Colonic mucosa (tissue), 4 donors: ENCODE results near the gene UBTD1. TPM values are rescaled to one million over a fixed set of nuclear protein-coding genes. Genes with fewer than 3 reads are reported as not detected.

Source experiments
- DNase-seq: peaks from one replicate; pipeline ENCODE4 v3.0.0-alpha.2; 2020
- H3K27ac ChIP-seq: fragments of 200-600 bp; one replicate; pipeline ENCODE4 v1.8.0; 2021
- H3K27me3 ChIP-seq: fragments of 200-600 bp; one replicate; pipeline ENCODE4 v1.8.0; 2021
- H3K36me3 ChIP-seq: fragments of 200-600 bp; one replicate; pipeline ENCODE4 v1.8.0; 2021
- H3K4me1 ChIP-seq: fragments of 200-600 bp; one replicate; pipeline ENCODE4 v1.8.0; 2021; ENCODE audit warnings: mild to moderate bottlenecking
- H3K4me3 ChIP-seq: fragments of 200-600 bp; one replicate; pipeline ENCODE4 v1.8.0; 2021
- H3K9ac ChIP-seq, 2 donors: one replicate each; pipeline ENCODE4 v1.7.0; 2013; ENCODE audit warnings: control low read depth in 2 of 2, low read depth in 2 of 2, low read length in 2 of 2
- H3K9me3 ChIP-seq: fragments of 200-600 bp; one replicate; pipeline ENCODE4 v1.8.0; 2021
- intact Hi-C: fragments of 100-400 bp; cut with DNase I; formaldehyde crosslinking; loops from one replicate; pipeline ENCODE4 v1.14.1; 2022
- total RNA-seq, 2 donors: library from RNA; stranded (reverse); fragmentation: NEBNext Ultra II Directional in 1 of 2; extraction: Animal tissue kit (Norgen Biotek cat#: 25700) in 1 of 2; gene quantifications; one replicate each; pipeline ENCODE4 v1.2.1, GENCODE V29; 2021
- TF ChIP-seq, protein P1 (sequence below): fragments of 200-600 bp; IDR thresholded peaks from one replicate; pipeline ENCODE4 v1.8.0; 2022; ENCODE audit warnings: antibody characterized with exemption, mild to moderate bottlenecking
- donor health status: healthy.
- donor health status: DM: no; HTN: no; CAD: no.
- donor health status: DM: no; HTN: no; CAD: no.

Gene UBTD1
- total RNA-seq, 2 donors from 2014 or later: 1.8 to 3.2 TPM

DNA sequence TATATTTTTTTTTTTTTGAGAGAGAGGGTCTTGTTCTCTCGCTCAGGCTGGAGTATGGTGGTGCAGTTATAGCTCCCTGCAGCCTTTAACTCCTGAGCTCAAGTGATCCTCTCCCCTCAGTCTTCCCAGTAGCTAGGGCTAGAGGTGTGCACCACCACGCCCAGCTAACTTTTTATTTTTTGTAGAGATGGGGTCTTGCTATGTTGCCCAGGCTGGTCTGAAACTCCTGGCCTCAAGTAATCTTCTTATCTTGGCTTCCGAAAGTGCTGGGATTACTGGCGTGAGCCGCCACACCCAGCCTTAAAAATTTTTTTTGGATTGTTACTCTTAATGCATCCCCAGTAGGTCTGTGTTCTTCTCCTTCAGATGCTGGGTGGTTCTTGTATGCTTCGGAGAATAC is 4.2 kb downstream of the UBTD1 start:
- Histone ChIP-seq H3K9ac (no peak overlapping the region), H3K27ac (no peak overlapping the region), H3K27me3 (no peaks in the 10 kb centered on the region), H3K36me3 (no peaks in the 10 kb centered on the region), H3K4me3 (no peak overlapping the region), H3K9me3 (no peaks in the 10 kb centered on the region), H3K4me1 (no peaks in the 10 kb centered on the region)
- TF ChIP-seq, protein P1, sequence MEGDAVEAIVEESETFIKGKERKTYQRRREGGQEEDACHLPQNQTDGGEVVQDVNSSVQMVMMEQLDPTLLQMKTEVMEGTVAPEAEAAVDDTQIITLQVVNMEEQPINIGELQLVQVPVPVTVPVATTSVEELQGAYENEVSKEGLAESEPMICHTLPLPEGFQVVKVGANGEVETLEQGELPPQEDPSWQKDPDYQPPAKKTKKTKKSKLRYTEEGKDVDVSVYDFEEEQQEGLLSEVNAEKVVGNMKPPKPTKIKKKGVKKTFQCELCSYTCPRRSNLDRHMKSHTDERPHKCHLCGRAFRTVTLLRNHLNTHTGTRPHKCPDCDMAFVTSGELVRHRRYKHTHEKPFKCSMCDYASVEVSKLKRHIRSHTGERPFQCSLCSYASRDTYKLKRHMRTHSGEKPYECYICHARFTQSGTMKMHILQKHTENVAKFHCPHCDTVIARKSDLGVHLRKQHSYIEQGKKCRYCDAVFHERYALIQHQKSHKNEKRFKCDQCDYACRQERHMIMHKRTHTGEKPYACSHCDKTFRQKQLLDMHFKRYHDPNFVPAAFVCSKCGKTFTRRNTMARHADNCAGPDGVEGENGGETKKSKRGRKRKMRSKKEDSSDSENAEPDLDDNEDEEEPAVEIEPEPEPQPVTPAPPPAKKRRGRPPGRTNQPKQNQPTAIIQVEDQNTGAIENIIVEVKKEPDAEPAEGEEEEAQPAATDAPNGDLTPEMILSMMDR: no peak
- intact Hi-C loops: no loop called here
- DNase-seq: no peak

DNA sequence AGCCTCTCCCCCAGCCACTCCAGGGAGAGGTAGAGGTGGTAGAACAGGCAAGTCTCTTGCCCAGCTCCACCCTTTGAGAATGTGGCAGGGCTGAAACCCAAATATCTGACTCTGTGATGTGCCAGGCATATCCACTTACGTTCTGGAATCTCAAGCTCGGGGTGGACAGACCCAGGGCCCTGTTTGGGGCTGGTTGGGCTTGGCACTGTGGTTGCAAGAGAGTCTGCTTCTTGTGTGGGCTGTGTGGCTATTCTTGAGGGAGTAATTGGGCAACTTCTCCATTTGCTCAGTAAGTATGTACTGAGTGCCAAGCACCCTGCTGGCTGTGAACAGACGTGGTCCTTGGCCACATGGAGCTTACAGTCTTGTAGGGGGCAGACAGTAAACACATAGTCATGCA is 4.7 kb downstream of the UBTD1 start:
- no peaks in the 10 kb centered on the region for H3K36me3 ChIP-seq
- no peak overlapping the region for H3K9ac ChIP-seq
- DNase-seq: no peak
- intact Hi-C loops: no loop called here
- H3K27me3 ChIP-seq: no peaks in the 10 kb centered on the region
- no peaks in the 10 kb centered on the region for H3K9me3 ChIP-seq
- no peak overlapping the region for H3K4me3 ChIP-seq
- TF ChIP-seq, protein P1: no peak
- no peaks in the 10 kb centered on the region for H3K4me1 ChIP-seq
- no peak overlapping the region for H3K27ac ChIP-seq

DNA sequence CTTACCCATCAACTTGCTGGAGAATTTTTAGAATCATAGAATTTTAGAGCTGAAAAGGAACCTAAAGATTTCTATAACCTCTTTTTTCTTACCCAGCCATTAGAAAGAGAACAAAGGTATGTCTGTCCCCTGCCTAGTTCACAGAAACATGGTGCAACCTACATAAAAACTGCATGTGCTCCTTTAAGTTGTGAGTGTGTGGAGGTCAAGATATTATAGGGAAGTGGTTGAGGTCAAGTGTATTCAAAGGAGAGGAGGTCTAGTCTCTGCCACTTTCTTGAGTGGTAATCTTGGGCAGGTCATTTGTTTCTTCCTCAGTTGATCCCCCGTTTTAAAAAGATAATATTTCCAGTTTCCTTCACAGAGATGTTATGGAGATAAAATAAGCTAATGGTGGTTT is 6.4 kb downstream of the UBTD1 start:
- Histone ChIP-seq H3K36me3 (no peaks in the 10 kb centered on the region), H3K4me1 (no peaks in the 10 kb centered on the region), H3K9me3 (no peaks in the 10 kb centered on the region), H3K27ac (no peak overlapping the region), H3K4me3 (no peak overlapping the region), H3K27me3 (no peaks in the 10 kb centered on the region), H3K9ac (no peak overlapping the region)
- no peak for DNase-seq
- TF ChIP-seq, protein P1: no peak
- intact Hi-C loops: no loop called here

DNA sequence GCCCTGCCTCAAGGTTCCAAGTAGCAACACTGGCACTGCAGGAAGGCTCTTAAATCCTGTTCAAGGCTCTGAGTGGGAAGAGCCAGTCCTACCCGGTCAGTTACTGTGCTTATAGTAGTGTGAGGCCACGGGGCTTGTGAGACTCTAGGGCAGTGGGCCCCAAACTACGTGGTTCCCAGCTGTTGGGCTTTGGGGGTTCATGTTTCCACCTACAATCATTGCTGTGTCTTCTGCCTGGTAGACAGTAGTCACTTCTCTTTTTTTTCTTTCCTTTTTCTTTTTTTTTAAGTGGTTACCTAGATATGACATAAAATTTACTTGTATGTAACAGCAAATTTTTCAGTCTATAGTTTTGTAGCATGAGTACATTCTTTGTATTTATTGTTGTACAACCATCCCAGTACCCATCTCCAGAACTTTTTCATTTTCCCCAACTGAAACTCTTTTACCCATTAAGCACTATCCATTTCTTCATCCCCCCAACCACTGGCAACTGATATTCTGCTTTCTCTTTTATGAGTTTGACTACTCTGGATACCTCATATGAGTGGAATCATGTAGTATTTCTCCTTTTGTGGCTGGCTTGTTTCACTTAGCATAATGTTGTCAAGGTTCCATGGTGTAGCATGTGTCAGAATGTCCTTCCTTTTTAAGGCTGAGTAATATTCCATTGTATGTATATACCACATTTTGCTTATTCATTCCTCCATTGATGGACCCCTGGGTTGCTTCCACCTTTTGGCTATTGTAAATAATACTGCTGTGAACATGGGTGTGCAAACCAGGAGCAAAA is 7.7 kb downstream of the UBTD1 start:
- no peak overlapping the region for H3K9ac ChIP-seq
- H3K27me3 ChIP-seq: no peaks in the 10 kb centered on the region
- no peaks in the 10 kb centered on the region for H3K9me3 ChIP-seq
- intact Hi-C loops: no loop called here
- no peaks in the 10 kb centered on the region for H3K36me3 ChIP-seq
- no peaks in the 10 kb centered on the region for H3K4me1 ChIP-seq
- H3K27ac ChIP-seq: no peak overlapping the region
- no peak for DNase-seq
- H3K4me3 ChIP-seq: no peak overlapping the region
- TF ChIP-seq, protein P1: no peak

DNA sequence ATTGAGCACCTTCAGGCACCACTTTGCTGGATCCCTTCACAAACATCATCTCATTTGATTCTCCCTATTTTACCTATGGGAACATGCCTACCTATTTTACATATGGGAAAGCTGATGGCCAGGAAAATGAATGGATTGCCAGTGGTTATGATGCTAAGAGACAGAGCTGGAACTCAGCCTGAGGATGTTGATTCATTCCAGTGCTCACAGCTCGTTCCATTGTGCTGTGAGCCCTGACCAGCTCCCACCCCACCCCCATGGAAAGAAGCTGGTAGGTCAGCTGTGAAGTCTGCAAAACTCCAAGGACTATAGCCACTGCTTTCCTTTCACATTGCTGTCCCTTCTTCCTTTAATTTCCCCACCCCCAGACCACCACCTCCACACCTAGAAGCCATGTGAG is 9.6 kb downstream of the UBTD1 start:
- Histone ChIP-seq H3K36me3 (no peaks in the 10 kb centered on the region), H3K4me1 (no peaks in the 10 kb centered on the region), H3K27ac (no peak overlapping the region), H3K4me3 (no peak overlapping the region), H3K9me3 (no peaks in the 10 kb centered on the region), H3K9ac (no peak overlapping the region), H3K27me3 (no peaks in the 10 kb centered on the region)
- TF ChIP-seq, protein P1: no peak
- intact Hi-C loops: no loop called here
- no peak for DNase-seq
